Lung (tissue), 12 donors: ENCODE data around the gene HIVEP1. TPM values are rescaled to one million over a fixed set of nuclear protein-coding genes. Genes with fewer than 3 reads are reported as not detected.

ENCODE experiments used
- ATAC-seq: fragments of 200-7000 bp; cut with Tn5 transposase; one replicate; pipeline ENCODE4 v1.9.1; 2020; ENCODE audit warnings: moderate number of reproducible peaks; ENCODE audit not compliant: insufficient read depth, low FRiP score
- DNase-seq, 3 donors: peaks; one replicate each; pipeline ENCODE4 v3.0.0-alpha.2; 2013 to 2017
- H3K27ac ChIP-seq, 2 donors: one replicate each; pipeline ENCODE4 v1.5.1; 2013; ENCODE audit warnings: mild to moderate bottlenecking in 2 of 2, moderate library complexity in 2 of 2, control low read depth in 1 of 2, inconsistent platforms in 1 of 2, low read depth in 1 of 2, low read length in 1 of 2
- H3K27me3 ChIP-seq, 3 donors: one replicate each; pipeline ENCODE4 v1.5.1; 2013; ENCODE audit warnings: low read length in 2 of 3; ENCODE audit not compliant: control insufficient read depth in 3 of 3, insufficient read depth in 3 of 3
- H3K36me3 ChIP-seq, 4 donors: one replicate each; pipeline ENCODE4 v1.5.1; 2013; ENCODE audit warnings: low read length in 4 of 4, mild to moderate bottlenecking in 1 of 4, moderate library complexity in 1 of 4; ENCODE audit not compliant: control insufficient read depth in 4 of 4, insufficient read depth in 4 of 4
- H3K4me1 ChIP-seq, 5 donors: one replicate each; pipeline ENCODE4 v1.5.1; 2013; ENCODE audit warnings: low read length in 5 of 5, mild to moderate bottlenecking in 2 of 5, moderate library complexity in 1 of 5; ENCODE audit not compliant: control insufficient read depth in 5 of 5, insufficient read depth in 5 of 5
- H3K4me3 ChIP-seq: one replicate; pipeline ENCODE4 v1.5.1; 2013; ENCODE audit warnings: mild to moderate bottlenecking, control low read depth, moderate library complexity
- H3K9ac ChIP-seq, 2 donors: one replicate each; pipeline ENCODE4 v1.5.1; 2013; ENCODE audit warnings: low read length in 2 of 2, control low read depth in 1 of 2; ENCODE audit not compliant: insufficient read depth in 1 of 2
- H3K9me3 ChIP-seq, 4 donors: one replicate each; pipeline ENCODE4 v1.5.1; 2013; ENCODE audit warnings: low read length in 3 of 4, mild to moderate bottlenecking in 1 of 4, moderate library complexity in 1 of 4; ENCODE audit not compliant: control insufficient read depth in 4 of 4, insufficient read depth in 3 of 4
- WGBS, 2 donors: extraction: QIAGEN DNeasy Blood & Tissue Kit; methylation state at CpG; one replicate each; pipeline ENCODE4 v1.1.7; 2013; 5-methylcytosine and 5-hydroxymethylcytosine counted together
- polyA plus RNA-seq, 2 donors: library from polyadenylated mRNA; stranded (reverse); fragments of 200-250 nt; gene quantifications; one replicate each; pipeline ENCODE4 v1.2.1, GENCODE V29; 2013
- total RNA-seq, 2 donors: library from RNA; depleted of rRNA in 1 of 2; stranded (reverse); fragments of >200 nt in 1 of 2; gene quantifications; one replicate each; pipeline ENCODE4 v1.2.1, GENCODE V29; 2014 to 2021
- TF ChIP-seq, protein P1 (sequence below): IDR thresholded peaks from 2 replicates; pipeline ENCODE4 v1.5.1; 2012; ENCODE audit warnings: mild to moderate bottlenecking; ENCODE audit errors: control extremely low read depth, extremely low read depth
- donor health status: control.
- donor health status: control.
- donor health status: Bipolar disorder and iron deficiency.
- donor health status: healthy.
- donor health status: DM: yes; HTN: yes; CAD: no.

Gene HIVEP1
- total and polyA plus RNA-seq, 4 donors = 3.1 to 49.6 (median 20.5) TPM

DNA sequence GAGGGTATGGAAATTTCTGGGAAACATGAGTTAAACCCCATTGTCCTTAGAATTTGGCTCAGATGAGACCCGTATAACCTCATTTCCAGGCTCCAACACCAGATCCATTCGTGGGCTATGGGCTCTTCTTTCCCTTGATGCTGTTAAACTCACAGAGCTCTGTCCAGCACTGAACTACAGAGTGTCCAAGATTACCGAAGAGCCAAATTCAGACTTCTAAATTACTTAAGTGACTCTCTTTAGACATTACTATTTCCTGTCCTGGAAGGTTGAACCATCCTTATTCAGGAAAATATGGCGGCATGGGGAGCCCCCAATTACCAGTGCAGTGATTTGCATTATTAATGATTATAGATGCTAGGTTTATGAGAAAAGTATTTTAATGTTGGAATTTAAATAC is 153.2 kb downstream of the HIVEP1 start:
- Histone ChIP-seq H3K9ac (no peak overlapping the region), H3K4me3 (no peak overlapping the region), H3K36me3 (peaks cover 9 to 21% (median 12%) of the 10 kb centered on the region in 4 donors), H3K4me1 (no peaks in the 10 kb centered on the region), H3K9me3 (no peaks in the 10 kb centered on the region), H3K27ac (no peak overlapping the region), H3K27me3 (no peaks in the 10 kb centered on the region)
- TF ChIP-seq, protein P1, sequence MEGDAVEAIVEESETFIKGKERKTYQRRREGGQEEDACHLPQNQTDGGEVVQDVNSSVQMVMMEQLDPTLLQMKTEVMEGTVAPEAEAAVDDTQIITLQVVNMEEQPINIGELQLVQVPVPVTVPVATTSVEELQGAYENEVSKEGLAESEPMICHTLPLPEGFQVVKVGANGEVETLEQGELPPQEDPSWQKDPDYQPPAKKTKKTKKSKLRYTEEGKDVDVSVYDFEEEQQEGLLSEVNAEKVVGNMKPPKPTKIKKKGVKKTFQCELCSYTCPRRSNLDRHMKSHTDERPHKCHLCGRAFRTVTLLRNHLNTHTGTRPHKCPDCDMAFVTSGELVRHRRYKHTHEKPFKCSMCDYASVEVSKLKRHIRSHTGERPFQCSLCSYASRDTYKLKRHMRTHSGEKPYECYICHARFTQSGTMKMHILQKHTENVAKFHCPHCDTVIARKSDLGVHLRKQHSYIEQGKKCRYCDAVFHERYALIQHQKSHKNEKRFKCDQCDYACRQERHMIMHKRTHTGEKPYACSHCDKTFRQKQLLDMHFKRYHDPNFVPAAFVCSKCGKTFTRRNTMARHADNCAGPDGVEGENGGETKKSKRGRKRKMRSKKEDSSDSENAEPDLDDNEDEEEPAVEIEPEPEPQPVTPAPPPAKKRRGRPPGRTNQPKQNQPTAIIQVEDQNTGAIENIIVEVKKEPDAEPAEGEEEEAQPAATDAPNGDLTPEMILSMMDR = no peak
- 93 to 94% methylated on average over 4 of the region's 4 CpGs for WGBS, 2 donors
- no peak for ATAC-seq
- DNase-seq = no peak

DNA sequence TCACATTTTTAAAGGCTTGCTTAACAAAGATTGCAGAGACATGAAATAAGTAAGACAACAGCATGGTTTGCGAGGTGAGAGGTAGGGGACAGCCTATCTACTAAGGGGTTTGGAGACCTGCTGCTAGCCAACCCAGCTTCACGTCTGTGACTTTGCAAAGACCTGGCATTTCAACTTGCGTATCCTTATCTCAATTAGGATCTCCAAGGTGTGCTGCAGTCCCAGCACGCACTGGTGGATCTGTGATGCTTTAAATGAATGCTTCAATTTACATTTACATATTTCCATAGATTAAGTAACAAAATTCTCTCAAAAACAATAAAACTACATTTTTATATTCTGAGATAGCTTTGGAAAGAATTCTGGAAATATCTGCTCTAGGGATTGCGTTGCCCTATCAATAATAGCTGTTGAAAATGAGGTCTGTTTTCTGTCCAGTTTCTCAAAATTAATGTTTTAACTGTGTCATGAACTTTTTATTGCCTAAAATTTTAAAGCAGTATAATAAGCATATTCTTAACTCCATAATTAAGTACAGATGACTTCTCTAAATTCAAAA is 153.7 kb downstream of the HIVEP1 start:
- WGBS, 2 donors = 94 to 98% methylated on average over 5 of the region's 5 CpGs
- H3K9me3 ChIP-seq = no peaks in the 10 kb centered on the region
- ATAC-seq = no peak
- DNase-seq = no peak
- TF ChIP-seq, protein P1 = no peak
- H3K27ac ChIP-seq = no peak overlapping the region
- peaks cover 9 to 21% (median 12%) of the 10 kb centered on the region in 4 donors for H3K36me3 ChIP-seq
- no peaks in the 10 kb centered on the region for H3K27me3 ChIP-seq
- no peak overlapping the region for H3K9ac ChIP-seq
- H3K4me3 ChIP-seq = no peak overlapping the region
- no peaks in the 10 kb centered on the region for H3K4me1 ChIP-seq

DNA sequence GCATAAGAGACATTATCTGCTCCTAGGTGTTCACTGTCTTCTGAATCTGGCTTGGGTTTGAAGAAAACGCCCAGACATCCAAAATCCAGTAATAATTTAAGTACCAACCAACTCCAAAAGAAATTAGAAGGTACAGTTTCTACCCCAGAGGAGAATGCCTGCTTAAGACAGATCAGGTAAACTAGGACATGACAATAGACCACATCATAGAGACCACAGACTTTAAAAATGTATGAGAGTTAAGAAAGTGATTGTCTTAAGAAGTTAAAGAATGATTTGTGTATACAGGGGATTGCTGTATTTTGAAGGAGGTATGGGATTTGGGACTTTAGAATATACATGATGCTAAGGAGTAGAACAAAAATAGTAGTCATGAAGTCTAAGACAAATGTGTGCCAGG is 157.3 kb downstream of the HIVEP1 start:
- Histone ChIP-seq H3K36me3 (peaks cover 0 to 3% (median under 1%) of the 10 kb centered on the region in 4 donors), H3K27ac (no peak overlapping the region), H3K9ac (no peak overlapping the region), H3K4me1 (no peaks in the 10 kb centered on the region), H3K4me3 (no peak overlapping the region), H3K9me3 (no peaks in the 10 kb centered on the region), H3K27me3 (no peaks in the 10 kb centered on the region)
- TF ChIP-seq, protein P1 = no peak
- 93 to 95% methylated on average over 1 of the region's 1 CpG for WGBS, 2 donors
- no peak for DNase-seq
- ATAC-seq = no peak
